ENCODE results near the gene EXPH5.

GRCh38 chr11:108597736-108598355 lies 4.3 kb upstream of the EXPH5 start:
- TF ChIP-seq CTCF (IDR thresholded peaks at IDR 0.05) = no peak
- TF ChIP-seq POLR2A (IDR thresholded peaks at IDR 0.05) = no peak

Data from uterus (tissue), 2 donors.